Colonic mucosa (tissue), 4 donors: ENCODE measurements around the gene CEMIP. TPM values are rescaled to one million over a fixed set of nuclear protein-coding genes. Genes with fewer than 3 reads are reported as not detected.

Experiments used
- DNase-seq: peaks from one replicate; pipeline ENCODE4 v3.0.0-alpha.2; 2020
- H3K27ac ChIP-seq: fragments of 200-600 bp; one replicate; pipeline ENCODE4 v1.8.0; 2021
- H3K27me3 ChIP-seq: fragments of 200-600 bp; one replicate; pipeline ENCODE4 v1.8.0; 2021
- H3K36me3 ChIP-seq: fragments of 200-600 bp; one replicate; pipeline ENCODE4 v1.8.0; 2021
- H3K4me1 ChIP-seq: fragments of 200-600 bp; one replicate; pipeline ENCODE4 v1.8.0; 2021; ENCODE audit warnings: mild to moderate bottlenecking
- H3K4me3 ChIP-seq: fragments of 200-600 bp; one replicate; pipeline ENCODE4 v1.8.0; 2021
- H3K9ac ChIP-seq, 2 donors: one replicate each; pipeline ENCODE4 v1.7.0; 2013; ENCODE audit warnings: control low read depth in 2 of 2, low read depth in 2 of 2, low read length in 2 of 2
- H3K9me3 ChIP-seq: fragments of 200-600 bp; one replicate; pipeline ENCODE4 v1.8.0; 2021
- CTCF ChIP-seq: fragments of 200-600 bp; IDR thresholded peaks from one replicate; pipeline ENCODE4 v1.8.0; 2022; ENCODE audit warnings: antibody characterized with exemption, mild to moderate bottlenecking
- intact Hi-C: fragments of 100-400 bp; cut with DNase I; formaldehyde crosslinking; loops from one replicate; pipeline ENCODE4 v1.14.1; 2022
- total RNA-seq, 2 donors: library from RNA; stranded (reverse); fragmentation: NEBNext Ultra II Directional in 1 of 2; extraction: Animal tissue kit (Norgen Biotek cat#: 25700) in 1 of 2; gene quantifications; one replicate each; pipeline ENCODE4 v1.2.1, GENCODE V29; 2021
- donor health status: healthy.
- donor health status: DM: no; HTN: no; CAD: no.
- donor health status: DM: no; HTN: no; CAD: no.

CEMIP gene
- total RNA-seq, 2 donors from 2014 or later = 2.1 to 2.9 TPM

DNA sequence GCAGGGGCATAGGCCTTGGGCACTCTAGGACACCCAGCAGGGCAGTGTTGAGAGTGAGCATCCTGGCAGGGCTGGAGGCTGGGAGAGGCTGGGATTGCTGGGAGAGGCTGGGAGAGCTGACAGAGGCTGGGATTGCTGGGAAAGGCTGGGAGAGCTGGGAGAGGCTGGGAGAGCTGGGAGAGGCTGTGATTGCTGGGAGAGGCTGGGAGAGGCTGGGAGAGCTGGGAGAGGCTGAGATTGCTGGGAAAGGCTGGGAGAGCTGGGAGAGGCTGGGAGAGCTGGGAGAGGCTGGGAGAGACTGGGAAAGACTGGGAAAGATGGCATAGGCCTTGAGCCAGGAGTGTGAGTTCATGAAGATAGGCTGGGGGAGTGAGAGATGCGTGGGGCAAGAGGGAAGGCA is 132.7 kb downstream of the CEMIP start:
- no peaks in the 10 kb centered on the region for H3K27me3 ChIP-seq
- H3K9ac ChIP-seq = no peak overlapping the region
- no peak overlapping the region for H3K27ac ChIP-seq
- intact Hi-C loops = no loop called here
- no peaks in the 10 kb centered on the region for H3K9me3 ChIP-seq
- peaks cover 3% of the 10 kb centered on the region for H3K4me1 ChIP-seq
- TF ChIP-seq CTCF = no peak
- H3K4me3 ChIP-seq = no peak overlapping the region
- peak; percentile 73 for DNase-seq
- H3K36me3 ChIP-seq = no peaks in the 10 kb centered on the region

DNA sequence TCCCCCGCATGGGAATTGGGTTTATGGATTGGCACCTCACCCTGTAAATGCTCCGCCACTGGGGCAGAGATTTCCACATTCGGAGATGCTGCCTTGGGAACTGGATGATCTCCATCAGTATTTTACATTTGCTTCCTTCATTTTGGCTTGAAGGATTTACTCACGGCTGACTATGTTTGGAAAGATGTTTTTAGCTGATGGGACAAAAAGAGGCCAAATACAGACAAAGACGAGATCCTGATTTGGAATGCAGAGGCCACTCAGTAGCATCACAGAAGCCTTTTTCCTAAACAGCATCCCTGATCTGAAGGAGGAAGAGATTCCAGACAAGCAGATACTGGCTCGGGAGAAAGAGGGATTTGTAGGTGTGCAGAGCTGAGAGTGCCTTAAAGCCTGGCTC is 133.5 kb downstream of the CEMIP start:
- Histone ChIP-seq H3K9me3 (no peaks in the 10 kb centered on the region), H3K4me3 (no peak overlapping the region), H3K36me3 (no peaks in the 10 kb centered on the region), H3K4me1 (peaks cover 3% of the 10 kb centered on the region), H3K27me3 (no peaks in the 10 kb centered on the region), H3K9ac (no peak overlapping the region), H3K27ac (no peak overlapping the region)
- intact Hi-C loops = no loop called here
- DNase-seq = no peak
- TF ChIP-seq CTCF = no peak

DNA sequence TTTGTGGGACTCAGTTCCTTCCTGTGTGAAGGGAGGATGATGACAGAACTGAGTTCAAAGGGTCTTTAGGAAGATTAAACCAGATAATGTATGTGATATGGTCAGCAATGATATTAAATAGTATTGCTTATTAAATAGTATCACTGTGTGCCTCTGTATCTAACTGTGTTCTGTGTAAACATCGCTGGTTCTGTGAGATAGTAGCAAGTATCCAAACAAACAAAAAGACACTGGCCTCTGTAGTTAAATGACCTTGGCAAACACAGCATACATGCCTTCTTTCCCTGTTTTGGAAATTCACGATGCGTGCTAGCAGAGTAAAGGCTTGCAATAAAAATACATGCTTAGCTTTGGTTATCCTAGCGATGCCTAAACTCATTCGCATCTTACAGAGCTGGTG is 134.4 kb downstream of the CEMIP start:
- no peak overlapping the region for H3K27ac ChIP-seq
- DNase-seq = no peak
- intact Hi-C loops = no loop called here
- no peaks in the 10 kb centered on the region for H3K27me3 ChIP-seq
- no peaks in the 10 kb centered on the region for H3K9me3 ChIP-seq
- no peak overlapping the region for H3K9ac ChIP-seq
- no peak for TF ChIP-seq CTCF
- no peak overlapping the region for H3K4me3 ChIP-seq
- H3K4me1 ChIP-seq = peaks cover 3% of the 10 kb centered on the region
- no peaks in the 10 kb centered on the region for H3K36me3 ChIP-seq

DNA sequence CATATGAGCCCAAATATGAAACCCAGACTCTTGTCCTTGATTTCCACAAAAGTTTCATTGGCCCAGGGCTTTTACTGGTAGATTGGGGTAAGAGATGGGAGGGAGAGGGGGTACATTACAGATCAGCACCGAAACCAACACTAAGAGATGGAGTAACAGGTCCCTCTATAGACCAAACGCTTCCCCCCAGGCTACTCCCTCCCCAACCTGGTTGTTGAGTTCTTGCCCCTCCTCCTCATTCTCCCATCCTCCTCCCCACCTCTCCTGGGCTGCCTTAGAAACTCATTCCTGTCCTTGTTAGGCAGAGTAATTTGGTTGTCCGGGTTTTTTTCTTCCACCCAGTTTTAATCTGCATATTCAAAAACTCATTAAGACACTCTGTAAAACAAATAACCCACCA is 136.3 kb downstream of the CEMIP start:
- no peak for TF ChIP-seq CTCF
- H3K4me1 ChIP-seq = peaks cover 3% of the 10 kb centered on the region

GRCh38 chr15:80916056-80916455 is 136.9 kb downstream of the CEMIP start:
- Histone ChIP-seq H3K4me3 (no peak overlapping the region), H3K27ac (no peak overlapping the region), H3K4me1 (peaks cover 3% of the 10 kb centered on the region), H3K9me3 (no peaks in the 10 kb centered on the region), H3K9ac (no peak overlapping the region), H3K36me3 (no peaks in the 10 kb centered on the region), H3K27me3 (no peaks in the 10 kb centered on the region)
- intact Hi-C loops = no loop called here
- peak; percentile 70 for DNase-seq
- TF ChIP-seq CTCF = no peak

More for the DNA sequence above, 136.3 kb downstream of the CEMIP start:
- Histone ChIP-seq H3K27me3 (no peaks in the 10 kb centered on the region), H3K36me3 (no peaks in the 10 kb centered on the region), H3K4me3 (no peak overlapping the region), H3K9me3 (no peaks in the 10 kb centered on the region), H3K9ac (no peak overlapping the region), H3K27ac (no peak overlapping the region)
- DNase-seq = no peak
- intact Hi-C loops = no loop called here
